ENCODE measurements around the gene PPP1R18.
A peak's percentile ranks its signal among the peaks of the same experiment; 100 is the strongest.
"Not testable (repeated sequence)": the region's sequence is repeated elsewhere in the genome, so short reads cannot be mapped to it uniquely, and the experiment has no call there.

PPP1R18 gene

DNA sequence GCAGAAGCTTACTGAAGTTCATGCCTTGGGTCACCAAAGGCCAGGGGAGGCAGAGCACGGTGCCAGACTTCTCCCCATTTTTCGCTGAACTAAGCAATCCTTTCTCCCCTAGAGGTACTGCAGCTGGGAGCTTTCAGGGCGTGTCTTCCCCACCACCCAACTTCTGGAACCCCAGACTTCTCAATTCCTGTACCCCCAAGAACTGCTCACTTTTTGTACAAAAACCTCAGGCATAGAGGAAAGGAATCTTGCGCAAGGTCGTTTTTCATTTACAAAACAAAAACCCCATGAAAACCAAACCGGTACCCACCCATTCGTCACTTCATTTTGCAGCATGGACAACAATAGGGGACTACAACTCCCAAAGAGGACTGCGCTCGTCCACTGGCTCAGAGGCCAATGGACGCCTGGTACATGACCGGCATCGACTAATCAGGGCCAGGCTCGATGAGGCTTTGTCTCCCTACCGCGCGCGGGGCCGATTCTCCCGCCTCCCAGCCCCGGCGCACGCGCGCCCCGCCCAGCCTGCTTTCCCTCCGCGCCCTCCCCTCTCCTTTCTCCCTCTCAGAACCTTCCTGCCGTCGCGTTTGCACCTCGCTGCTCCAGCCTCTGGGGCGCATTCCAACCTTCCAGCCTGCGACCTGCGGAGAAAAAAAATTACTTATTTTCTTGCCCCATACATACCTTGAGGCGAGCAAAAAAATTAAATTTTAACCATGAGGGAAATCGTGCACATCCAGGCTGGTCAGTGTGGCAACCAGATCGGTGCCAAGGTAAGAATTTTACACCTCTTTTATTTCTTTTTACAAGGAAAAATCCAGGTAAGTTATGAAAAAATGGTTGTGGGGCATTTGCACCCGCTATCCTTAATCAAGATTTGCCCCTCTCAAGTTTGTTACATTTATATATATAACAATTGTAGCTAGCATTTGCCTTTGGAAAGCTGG is 33.6 kb upstream of the PPP1R18 start, which contains the start of gene TUBB:
Gene TUBB (plus strand): TSS at position 562 of the 947 bp plus-strand sequence. CDS start 155 bp downstream, at position 717.
- DNase-seq (ENCODE audit: low read depth) = peak; percentile 82

DNA sequence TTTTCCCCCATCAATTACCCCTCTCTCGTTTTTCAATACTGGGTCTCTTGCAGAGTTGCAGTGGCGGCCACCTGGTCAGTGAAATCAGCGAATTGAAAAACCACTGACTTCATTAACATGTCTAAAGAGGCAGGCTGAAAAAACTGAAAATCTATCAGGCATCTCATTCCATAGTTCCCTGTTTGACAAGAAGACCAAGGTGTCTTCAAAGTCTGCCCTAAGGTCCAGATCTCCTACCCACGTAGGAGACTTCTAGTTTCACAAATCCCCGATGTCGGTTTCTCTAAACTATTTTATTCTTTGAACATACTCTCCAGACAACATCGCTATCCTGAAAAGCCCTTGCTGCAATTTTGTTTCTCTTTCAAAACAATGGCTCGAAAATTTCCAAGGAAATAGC is 32.9 kb upstream of the PPP1R18 start:
- no peak for DNase-seq (ENCODE audit: low read depth)

DNA sequence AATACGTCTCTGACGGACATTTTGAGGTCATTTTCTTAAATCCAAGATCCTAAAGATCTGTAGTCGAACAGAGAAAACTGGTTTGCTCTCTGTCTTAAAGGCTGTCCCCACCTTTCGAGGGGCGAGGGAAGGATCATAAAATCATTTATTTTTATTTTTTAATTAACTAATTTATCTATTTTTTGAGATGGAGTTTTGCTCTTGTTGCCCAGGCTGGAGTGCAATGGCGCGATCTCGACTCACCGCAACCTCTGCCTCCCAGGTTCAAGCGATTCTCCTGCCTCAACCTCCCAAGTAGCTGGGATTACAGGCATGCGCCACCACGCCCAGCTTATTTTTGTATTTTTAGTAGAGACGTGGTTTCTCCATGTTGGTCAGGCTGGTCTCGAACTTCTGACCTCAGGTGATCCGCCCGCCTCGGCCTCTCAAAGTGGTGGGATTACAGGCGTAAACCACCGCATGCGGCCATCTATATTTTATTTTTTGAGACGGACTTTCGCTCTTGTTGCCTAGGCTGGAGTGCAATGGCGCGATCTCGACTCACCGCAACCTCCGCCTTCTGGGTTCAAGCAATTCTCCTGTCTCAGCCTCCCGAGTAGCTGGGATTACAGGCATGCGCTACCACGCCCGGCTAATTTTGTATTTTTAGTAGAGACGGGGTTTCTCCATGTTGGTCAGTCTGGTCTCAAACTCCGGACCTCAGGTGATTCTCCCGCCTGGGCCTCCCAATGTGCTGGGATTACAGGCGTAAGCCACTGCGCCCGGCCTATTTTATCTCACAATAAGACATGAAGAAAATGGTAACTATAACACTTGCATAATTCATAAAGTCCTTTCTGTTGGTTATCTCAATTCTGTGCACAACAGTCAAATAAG is 31.6 kb upstream of the PPP1R18 start:
- not testable (repeated sequence) for DNase-seq (ENCODE audit: low read depth)

DNA sequence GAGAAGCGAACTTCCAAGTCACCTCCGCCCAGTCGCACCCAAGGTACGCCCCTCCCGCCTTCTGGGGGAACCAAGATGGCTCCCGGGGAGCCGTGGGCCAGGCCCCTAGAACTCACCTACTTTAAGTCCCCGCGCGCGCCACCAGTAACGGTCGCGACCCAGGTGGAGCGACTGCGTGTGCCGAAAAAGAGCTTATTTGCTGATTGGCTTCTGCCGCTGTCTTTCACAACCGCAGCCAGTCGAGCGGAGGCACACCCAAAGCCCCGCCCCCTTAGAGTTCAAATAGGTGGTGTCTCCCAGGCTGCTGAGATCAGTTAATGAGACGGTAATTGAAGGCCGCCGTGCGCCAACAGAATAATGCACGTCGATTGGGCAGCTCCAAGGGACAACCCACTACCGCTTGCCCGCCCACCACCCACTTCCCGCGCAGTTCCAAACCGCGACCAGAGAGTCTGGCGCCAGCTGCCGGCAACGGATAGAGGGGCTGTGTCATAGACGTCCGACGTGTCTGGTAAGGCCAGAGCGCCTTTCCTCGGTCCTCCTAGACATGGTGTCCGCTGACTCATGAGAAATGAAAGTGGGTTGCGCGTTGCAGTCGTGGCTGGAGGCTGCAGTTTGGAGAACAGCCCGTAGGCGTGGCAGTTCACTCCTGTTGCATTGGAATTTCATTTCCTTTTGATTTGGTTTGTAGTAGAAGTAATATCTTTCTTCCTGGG is 30.8 kb upstream of the PPP1R18 start, which contains the start of gene MDC1:
Gene MDC1 (minus strand): TSS at position 153 of the 716 bp plus-strand sequence. CDS start 2,106 bp downstream, outside the sequence.
- peak; percentile 89 for DNase-seq (ENCODE audit: low read depth)

DNA sequence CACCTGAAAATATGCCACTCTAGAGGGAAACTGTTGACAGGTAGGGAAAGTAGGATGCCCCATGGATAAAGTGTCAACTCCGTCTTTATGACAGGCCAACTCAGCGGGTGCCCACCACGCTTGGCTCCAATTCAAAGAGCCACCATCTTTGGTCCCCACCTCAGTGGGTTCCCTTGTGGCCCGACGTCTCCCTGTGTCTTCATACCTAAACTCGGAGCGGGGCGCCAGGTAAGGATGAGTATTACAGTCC is 30.4 kb upstream of the PPP1R18 start:
- no peak for DNase-seq (ENCODE audit: low read depth)

DNA sequence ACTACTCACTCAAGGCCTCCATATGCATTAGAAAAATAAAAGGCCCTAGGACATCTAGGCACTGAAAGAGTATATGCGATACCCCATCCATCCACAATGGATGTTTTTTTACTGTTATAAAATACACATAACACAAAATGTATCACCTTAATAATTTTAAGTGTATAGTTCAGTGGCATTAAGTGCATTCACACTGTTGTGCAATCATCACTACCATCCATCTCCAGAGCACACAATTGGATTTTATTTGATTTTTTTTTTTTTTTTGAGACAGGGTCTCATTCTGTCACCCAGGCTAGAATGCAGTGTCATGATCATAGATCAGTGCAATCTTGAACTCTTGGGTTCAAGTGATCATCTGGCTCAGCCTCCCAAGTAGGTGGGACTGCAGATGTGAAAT is 27.8 kb upstream of the PPP1R18 start:
- DNase-seq (ENCODE audit: low read depth) = no peak

DNA sequence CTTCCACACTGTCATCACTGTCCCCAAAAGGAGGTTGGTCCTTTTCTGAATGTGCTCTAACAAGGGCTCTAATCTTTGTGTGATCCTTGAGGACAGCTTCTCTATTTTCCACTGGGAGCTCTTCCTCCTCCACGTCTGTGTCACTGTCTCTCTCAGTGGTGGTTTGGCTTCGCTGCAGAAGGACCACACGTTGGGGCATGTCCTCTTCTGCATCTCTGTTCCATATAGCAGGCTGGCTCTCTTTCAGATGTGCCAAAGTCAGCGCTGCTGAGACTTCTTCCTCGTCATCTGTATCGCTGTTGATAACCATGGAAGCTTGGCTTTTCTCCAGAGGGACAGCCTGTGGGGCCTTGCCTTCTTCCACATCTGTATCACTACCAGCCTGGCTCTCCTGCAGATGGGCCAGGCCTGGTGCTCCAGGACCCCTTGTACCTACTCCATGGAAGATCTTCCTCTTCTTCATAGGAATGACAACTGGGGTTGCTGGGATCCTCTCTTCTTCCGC is 26.0 kb upstream of the PPP1R18 start:
- no peak for DNase-seq (ENCODE audit: low read depth)

DNA sequence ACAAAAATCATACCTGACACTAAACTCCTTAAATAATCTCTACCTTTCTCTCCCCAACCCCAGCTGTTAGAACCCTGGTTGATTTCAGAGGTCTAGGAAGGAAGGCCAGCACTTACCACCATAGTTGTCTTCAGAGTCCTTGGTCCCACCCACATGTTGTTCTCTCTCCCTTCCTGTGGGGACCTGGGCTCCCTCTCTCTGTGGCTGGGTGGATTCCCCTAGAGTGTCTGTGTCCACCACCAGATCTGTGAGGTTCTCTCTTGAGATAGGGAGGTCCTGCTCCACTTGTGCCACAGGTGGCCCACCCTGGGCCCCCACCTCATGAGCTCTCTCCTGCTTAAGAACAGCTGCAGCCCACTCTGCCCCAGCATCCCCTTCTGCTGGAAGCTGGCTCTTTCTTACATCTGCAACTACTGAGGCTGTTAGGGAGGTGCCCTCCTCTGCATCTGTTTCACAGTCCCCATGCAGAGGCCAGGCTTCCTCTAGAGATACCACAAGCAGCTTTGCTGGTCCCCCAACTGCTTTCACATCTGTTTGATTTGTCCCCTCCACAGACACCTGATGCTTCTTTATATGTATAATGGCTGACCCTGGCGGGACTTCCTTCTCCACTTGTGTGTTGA is 25.4 kb upstream of the PPP1R18 start:
- DNase-seq (ENCODE audit: low read depth) = no peak

DNA sequence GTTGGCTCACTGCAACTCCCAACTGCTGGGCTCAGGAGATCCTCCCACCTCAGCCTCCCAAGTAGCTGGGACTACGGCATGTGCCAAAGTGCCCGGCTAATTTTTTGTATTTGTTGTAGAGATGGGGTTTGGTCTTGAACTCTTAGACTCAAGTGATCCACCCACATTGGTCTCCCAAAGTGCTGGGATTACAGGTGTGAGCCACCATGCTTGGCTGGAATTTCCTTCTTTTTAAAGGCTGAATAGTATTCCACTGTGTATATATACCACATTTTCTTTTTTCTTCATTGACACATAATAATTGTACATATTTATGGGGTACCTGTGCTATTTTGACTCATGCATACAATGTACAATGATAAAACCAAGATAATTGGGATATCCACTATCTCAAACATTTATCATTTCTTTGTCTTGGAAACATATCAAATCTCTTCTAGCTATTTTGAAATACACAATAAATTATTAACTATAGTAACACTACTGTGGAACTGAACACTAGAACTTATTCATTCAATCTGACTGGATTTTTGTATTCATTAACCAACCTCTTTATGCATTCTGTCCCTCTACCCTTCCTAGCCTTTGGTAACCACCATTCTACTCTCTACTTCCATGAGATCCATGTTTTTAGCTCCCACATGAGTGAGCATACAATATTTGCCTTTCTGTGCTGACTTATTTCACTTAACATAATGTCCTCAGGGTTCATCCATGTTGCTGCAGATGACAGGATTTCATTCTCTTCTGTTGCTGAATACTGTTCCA is 22.8 kb upstream of the PPP1R18 start:
- DNase-seq (ENCODE audit: low read depth) = no peak

DNA sequence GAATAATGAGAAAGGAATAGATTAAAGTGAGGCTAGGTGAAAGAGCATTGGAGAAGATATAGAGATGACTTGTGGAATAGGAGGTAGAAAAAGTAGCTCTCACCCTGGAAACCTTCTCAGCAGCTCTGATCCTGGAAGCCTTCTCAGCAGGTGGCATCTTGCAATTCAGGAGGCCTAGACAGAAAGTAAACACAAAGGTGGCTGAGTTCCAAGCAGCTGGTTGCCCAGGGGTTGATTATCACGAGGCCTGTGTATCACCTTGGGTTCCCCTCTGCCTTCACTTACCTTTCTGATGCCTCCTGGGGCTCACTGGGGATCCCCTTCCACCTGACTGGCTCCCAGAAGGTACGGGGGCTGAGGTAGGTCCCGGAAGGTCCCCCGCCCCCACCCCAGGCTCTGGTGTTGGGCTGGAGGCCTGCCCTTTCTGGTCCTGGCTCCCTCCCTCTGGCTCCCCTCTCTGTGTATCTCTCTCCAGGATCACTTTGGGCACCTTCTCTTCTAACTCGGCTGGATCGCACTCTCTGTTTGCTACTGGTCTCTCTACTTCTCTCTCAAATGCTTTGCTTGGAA is 20.9 kb upstream of the PPP1R18 start:
- no peak for DNase-seq (ENCODE audit: low read depth)

DNA sequence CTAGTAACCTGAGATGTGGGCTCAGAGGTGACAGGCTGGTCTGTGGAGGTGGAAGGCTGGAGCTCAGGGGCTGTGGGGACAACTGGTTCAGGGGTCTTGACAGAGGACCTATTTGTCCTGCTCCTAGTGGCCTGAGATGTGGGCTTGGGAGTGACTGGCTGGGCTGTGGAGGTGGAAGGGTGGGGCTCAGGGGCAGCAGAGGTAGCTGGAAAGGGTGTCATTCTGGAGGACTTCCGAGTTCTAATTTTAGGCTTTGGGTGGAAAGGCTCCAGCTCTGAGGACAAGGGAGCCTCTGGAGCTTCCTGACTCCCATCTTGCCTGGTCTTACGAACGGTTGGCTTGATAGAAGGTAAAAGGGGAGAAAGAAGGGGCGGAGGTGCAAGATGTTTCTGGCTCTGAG is 19.2 kb upstream of the PPP1R18 start:
- DNase-seq (ENCODE audit: low read depth) = no peak

DNA sequence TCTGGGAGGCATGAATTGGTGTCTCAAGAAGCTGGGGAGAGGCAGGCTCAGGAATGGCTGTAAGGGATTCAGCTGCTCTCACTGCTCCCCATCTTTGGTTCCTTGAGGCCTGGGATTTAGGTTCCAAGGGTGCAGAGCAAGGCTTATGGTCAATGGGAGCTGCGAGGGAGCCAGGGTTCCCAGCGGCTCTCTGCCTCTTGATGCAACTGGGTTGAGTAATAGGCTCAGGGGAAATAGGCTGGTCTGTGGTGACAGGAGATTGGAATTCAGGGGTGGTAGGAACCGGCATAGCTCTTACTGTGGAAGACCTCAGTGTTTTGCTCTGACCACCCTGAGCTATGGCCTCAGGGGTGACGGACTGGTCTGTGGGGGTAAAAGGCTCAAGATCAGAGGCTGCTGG is 17.4 kb upstream of the PPP1R18 start:
- no peak for DNase-seq (ENCODE audit: low read depth)

DNA sequence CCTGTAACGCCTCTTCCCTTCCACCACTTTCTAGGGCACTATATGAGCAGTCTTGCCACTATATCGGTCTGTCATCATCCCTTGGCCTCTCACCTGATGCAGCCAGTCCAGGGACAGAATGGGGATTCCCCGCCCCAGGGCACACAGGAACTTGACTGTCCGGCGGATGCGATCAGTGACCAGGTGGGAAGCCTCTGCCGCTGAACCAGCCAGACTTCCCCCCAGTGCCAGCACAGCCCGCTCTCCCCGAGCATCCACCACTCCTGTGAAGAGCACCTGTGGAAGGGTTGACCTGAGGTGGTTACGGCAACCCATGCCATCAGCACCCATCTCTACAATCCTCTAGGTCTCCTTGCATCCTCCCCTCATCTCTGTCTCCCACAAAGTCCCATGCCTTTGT is 16.6 kb upstream of the PPP1R18 start:
- no peak for DNase-seq (ENCODE audit: low read depth)

DNA sequence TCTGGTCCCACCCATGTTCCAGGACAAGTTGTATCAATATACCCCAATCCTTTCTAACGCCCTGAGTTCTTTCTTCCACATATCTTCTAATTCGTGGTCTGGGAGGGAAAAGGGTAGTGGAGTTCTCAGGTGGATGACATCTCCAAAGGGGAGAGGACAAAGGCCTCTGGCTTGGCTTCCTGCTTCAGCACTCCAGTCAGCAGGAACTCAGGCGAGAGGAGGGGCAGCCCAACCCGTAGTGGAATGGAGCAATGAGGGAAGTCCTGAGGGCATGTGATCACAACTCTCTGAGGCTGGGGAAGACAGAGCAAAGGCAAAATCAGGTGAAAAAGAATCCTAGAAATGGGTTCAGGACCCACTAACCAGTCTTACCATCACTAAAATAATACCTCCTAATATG is 13.9 kb upstream of the PPP1R18 start:
- no peak for DNase-seq (ENCODE audit: low read depth)

DNA sequence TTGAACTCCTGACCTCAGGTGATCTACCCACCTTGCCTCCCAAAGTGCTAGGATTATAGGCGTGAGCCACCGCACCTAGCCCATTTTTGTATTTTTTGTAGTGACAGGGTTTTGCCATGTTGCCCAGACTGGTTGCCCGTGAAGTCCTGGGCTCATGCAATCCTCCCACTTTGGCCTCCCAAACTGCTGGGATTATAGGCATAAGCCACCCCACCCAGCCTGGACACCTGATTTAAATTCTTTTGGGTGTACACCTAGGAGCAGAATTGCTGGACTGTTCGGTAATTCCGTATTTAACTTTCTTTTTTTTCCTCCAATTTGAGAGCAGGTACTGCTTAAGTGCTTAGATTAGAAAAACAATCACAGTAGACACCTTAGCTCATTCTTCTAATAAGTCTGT is 10.0 kb upstream of the PPP1R18 start:
- DNase-seq (ENCODE audit: low read depth) = no peak

DNA sequence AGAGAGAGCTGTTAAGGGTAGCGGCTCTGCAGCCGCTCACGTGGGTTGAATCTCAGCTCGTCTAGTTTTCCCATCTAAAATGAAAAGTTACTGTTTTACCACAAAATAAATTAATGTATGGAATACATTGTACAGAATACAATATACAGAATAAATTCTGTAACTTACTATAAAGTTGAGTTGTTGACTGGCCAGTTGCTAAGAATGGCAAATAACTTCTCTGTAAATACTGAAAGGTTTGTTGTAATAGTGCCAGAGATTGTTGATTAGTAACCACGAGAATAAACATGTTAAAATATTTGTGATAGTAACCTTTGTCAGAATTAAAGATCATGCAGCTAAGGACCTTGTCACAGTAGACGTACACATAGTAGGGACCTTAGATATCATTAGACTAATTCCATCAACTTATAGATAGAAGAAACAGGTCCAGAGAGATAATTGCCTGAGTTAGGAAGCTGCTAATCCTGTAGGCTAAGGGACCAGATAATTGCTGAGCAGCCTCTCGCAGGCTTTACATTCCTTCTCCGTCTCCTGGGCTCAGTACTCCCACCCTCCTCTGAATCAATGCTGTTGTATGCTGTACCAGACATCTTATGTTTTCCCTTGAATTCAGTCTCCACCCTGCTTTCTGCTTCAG is 4.9 kb upstream of the PPP1R18 start:
- DNase-seq (ENCODE audit: low read depth) = no peak

DNA sequence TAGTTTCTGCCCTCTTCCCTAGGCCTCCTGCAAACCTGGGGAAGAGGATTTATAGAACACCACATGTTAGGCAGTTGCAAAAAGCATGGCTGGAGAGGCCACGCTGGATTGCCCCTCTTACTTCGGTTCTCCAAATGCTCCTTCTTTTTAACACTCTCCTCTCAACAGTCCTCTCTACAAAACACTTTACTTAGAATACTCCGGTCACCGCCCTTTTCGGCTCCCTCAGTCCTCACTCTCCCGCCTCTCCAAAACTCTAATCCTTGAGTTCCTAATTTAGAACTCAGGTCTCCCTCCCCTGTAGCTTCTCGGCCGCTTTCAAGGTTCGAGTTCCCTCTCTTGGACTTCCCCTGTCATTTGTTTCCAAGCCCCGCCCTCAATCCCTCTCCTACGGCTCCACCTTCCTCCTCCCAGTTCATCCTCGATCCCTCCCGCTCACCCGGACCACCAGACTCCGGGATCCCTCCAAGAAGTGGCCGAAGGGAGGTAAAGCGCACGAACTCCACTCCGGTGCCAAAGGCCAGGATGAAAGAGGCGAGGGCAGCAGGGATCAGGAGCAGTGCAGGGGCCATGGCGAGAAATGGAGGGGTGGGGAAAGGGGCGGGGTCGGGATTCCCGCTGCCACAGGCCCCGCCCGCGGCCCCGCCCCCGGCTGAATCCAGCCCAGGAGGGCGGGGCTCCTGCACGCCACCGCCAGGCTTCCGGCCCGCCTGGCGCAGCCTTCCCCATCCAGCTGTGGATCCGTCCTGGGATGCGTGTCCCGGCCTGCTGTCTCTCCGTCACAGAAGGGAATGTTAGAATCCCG is 4.2 kb upstream of the PPP1R18 start, which contains the start of gene NRM:
Gene NRM (minus strand): TSS at position 582 of the 805 bp plus-strand sequence. CDS start 10 bp downstream, at position 572.
- peak; percentile 55 for DNase-seq (ENCODE audit: low read depth)

DNA sequence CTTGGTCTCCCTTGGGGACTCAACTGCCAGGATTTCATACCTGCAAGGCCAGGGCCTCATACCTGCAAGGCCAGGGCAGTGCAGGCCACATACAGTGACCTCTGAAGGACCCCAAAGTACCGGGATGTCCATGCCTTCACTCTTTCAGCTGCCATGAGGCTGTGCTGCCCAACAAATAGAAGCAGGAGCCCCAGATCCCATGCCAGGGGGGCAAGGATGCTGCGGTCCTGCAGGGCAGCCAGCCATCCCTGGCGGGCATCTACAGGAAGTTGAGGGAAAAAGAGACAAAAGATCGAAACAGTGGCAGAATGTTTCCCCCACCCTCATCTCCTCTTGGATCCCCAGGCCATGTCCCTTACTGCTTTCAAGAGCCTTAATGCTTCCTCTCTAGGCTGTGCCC is 3.5 kb upstream of the PPP1R18 start:
- DNase-seq (ENCODE audit: low read depth) = no peak
